OCI-LY7 (cell line): ENCODE measurements around the gene GON4L.

ENCODE experiments used
- EZH2phosphoT487 ChIP-seq: fragments of 200-600 bp; sonication (generic); IDR thresholded peaks from 2 replicates; pipeline ENCODE4 v1.6.1; 2018; ENCODE audit warnings: low read depth, borderline replicate concordance, mild to moderate bottlenecking, mixed run types, antibody characterized with exemption, low read length, moderate library complexity, mixed read lengths
- TF ChIP-seq, protein P1 (sequence below): fragments of 200-600 bp; sonication (generic); conservative IDR thresholded peaks from 2 replicates; pipeline ENCODE4 v1.5.1; 2014; ENCODE audit warnings: mild to moderate bottlenecking, antibody characterized with exemption, low read length, moderate library complexity, mixed read lengths

DNA sequence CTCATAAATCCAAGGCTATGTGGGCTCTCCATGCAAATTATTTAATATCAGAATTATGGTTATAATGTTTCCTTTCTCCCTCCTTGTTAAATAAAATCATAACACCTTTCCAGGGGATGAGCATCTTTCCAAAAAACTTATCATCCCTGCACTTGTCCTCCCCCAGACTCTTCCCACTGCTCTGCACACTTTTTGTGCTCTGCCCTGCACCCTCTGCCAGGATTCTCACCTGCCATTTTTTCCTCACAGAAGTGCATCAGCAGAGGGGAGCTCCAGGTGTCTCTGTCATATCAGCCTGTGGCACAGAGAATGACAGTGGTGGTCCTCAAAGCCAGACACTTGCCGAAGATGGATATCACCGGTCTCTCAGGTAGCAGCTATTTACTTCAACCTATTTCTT lies 23.2 kb upstream of the GON4L start:
- TF ChIP-seq, protein P1, sequence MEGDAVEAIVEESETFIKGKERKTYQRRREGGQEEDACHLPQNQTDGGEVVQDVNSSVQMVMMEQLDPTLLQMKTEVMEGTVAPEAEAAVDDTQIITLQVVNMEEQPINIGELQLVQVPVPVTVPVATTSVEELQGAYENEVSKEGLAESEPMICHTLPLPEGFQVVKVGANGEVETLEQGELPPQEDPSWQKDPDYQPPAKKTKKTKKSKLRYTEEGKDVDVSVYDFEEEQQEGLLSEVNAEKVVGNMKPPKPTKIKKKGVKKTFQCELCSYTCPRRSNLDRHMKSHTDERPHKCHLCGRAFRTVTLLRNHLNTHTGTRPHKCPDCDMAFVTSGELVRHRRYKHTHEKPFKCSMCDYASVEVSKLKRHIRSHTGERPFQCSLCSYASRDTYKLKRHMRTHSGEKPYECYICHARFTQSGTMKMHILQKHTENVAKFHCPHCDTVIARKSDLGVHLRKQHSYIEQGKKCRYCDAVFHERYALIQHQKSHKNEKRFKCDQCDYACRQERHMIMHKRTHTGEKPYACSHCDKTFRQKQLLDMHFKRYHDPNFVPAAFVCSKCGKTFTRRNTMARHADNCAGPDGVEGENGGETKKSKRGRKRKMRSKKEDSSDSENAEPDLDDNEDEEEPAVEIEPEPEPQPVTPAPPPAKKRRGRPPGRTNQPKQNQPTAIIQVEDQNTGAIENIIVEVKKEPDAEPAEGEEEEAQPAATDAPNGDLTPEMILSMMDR: no peak
- TF ChIP-seq EZH2phosphoT487: no peak
